AG08396 (cell line): ENCODE results near the gene C11orf71.
A peak's percentile ranks its signal among the peaks of the same experiment; 100 is the strongest.

ENCODE experiments used
- DNase-seq: peaks from one replicate; pipeline ENCODE4 v3.0.0; 2012; ENCODE audit warnings: low spot score, mixed read lengths

Gene C11orf71

DNA sequence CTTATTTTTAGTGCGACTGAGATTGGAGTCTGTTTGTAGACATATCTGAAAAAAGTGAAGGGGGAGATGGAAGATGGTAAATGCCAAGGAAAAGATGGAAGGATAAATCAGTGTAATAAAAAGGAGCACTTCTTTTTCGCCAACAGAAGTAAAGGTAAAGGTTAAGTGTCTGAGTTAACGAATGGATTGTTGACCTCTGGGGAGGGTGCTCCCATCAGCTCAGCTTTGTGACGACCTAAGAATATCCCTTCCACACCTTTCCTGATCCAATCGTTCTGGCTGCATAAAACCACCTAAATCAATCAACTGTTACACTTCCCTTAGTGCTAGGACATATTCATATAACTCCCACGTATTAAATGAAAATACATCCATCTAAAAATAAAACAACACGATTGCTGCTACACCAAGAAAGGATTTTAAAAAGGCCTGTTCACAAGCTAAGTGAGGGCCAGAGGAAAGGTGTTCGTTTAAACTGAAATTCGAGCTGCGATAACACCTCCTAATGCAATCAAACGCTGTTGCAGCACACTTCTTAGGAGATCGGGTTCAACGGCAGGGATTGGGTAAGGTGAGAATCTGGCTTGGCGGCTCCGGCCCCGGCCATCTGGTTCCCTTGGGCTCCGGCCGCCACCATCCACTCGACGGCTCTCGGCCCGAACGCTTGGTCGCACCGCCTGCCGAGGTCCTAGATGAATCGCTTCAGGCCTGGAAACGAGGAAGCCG lies 658 bp downstream of the C11orf71 start:
- DNase-seq, result peak; percentile 35

GRCh38 chr11:114398303-114398920 lies 1.9 kb downstream of the C11orf71 start:
- DNase-seq, result no peak

GRCh38 chr11:114397349-114397982 lies 2.8 kb downstream of the C11orf71 start:
- no peak for DNase-seq

GRCh38 chr11:114396916-114397315 lies 3.4 kb downstream of the C11orf71 start:
- DNase-seq, result no peak

DNA sequence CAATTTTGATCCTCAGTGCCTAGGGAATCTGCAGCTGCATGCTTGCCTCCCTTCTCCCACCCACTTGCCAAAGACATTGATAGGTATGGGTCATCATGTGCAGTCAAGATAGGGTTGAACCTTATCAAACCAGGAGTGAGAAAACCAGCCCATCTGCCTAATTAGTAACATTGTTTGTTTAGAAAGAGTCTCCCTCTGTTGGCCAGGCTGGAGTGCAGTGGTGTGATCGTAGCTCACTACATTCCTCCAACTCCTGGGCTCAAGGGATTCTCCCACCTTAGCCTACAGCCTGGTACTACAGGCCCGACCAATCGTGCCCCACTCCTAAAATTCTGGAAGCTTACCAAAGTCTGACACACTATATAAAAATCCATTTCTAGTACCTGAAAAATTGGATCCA lies 4.6 kb downstream of the C11orf71 start:
- no peak for DNase-seq

GRCh38 chr11:114392735-114393667 lies 7.3 kb downstream of the C11orf71 start:
- DNase-seq, result no peak

GRCh38 chr11:114386545-114386944 lies 13.8 kb downstream of the C11orf71 start:
- DNase-seq, result no peak

DNA sequence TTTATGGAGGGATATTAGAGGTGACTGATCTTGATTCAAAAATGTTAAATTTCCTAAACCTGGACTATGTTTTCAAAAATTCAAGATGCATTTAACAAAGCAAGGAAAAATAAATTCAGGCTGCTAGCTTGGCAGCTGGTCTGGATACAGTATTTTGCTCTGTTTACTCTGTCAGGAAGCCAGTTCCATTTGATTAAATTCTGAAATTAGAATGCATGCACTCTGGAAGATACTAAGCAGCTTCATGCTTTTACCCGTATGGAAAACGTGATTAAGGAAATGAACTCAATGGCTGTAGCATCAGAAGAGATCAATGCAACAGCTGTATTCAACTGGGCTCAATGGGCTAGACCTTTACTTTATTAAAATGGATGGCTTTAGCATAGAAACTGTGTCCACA lies 14.2 kb downstream of the C11orf71 start:
- no peak for DNase-seq

GRCh38 chr11:114384487-114384886 lies 15.8 kb downstream of the C11orf71 start:
- no peak for DNase-seq

GRCh38 chr11:114382509-114382908 lies 17.8 kb downstream of the C11orf71 start:
- DNase-seq, result no peak

- no peak for DNase-seq
These were observed 20.8 kb downstream of the C11orf71 start for GRCh38 chr11:114379394-114380069.

- DNase-seq, result peak; percentile 47
These were observed 22.6 kb downstream of the C11orf71 start for GRCh38 chr11:114377612-114378267.

- DNase-seq, result no peak
These were observed 25.3 kb downstream of the C11orf71 start for GRCh38 chr11:114375052-114375451.

- DNase-seq, result no peak
These were observed 31.2 kb downstream of the C11orf71 start for GRCh38 chr11:114368918-114369680.

DNA sequence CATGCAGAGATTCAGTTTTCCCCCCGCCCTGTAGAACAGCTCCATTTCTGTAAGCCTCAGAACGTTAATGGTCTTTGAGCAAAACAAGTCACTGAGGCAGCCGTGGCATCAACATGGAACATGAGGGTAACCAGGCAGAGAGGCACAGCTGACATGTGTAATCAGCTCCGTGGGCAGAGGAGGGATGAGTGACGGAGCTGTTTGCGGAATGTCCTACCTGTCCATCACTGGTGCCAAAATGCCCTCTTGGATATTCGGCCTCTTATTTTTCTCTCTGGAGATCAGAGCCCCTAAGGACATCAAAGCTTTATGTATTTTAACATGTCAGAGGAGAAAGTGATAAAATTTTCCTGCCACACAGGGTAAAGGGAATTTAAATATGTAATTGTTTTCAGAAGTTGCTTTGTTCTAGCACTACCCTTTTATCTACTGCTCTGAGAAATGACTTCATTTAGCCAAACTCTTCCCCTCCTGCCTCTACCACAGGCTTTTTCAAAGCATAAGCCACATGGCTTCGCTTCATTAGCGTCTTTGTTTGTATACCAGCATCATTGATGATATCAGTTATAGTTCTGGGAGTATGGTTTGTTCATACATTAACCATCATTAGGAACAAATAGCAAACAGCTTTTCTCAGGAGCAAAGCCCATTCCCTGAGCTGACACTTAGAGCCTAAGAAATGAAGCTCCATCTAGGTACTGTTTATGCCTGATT lies 32.9 kb downstream of the C11orf71 start:
- DNase-seq, result no peak

GRCh38 chr11:114366331-114367243 lies 33.7 kb downstream of the C11orf71 start:
- peak; percentile 64 for DNase-seq

DNA sequence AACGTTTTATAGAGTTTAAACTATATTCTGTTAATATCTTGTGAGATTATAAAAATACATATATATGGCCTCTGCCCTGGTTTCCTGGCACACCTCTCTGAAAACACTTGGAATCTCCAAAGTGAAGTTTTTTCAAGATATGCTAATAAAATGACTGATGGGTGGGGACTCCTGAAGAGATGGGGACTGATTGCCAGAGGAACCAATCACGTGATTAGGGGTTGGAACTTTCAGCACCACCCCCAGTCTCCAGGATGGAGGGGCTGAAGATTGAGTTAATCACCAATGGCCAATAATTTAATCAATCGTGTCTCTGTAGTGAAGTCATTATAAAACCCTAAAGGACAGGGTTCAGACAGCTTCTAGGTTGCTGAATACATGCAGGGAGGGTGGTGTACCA lies 37.4 kb downstream of the C11orf71 start:
- no peak for DNase-seq

DNA sequence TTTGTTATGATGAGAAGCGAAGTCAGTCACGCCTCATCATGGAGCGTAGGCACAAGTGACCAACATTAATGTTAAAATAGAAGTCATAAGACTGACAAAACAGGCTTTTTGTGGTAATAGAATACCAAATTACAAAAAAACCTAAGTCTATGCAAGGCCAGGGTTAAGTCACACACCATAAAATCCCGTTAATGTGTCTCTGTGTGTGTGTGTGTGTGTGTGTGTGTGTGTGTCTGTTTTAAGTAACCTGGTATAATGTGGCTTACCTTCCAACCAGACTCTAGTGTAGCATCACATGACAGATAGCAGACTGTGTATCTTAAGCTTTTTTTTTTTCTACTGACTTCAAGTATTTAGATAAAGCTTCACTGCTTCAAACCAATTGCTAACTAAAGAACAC lies 38.0 kb downstream of the C11orf71 start:
- DNase-seq, result no peak

DNA sequence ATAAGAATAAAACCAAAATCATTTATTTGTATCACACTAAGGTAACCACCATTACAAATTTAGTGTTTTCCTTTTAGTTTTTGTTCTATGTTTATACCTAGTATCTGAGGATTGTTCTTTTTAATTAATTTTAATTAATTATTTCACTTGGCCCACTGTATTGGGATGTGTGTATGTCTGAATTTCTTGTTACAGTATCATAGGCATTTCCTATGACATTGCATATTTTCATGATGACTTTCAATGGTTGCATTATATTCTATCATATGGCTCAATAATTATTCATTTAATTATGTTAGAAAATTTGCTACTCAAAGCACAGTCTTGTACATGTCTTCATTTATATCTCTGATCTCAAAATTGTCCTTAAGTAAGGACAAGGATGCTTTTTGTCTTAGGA lies 41.0 kb downstream of the C11orf71 start:
- DNase-seq, result no peak
